ENCODE measurements around the gene HIF1A.
"Not testable (repeated sequence)": the region's sequence is repeated elsewhere in the genome, so short reads cannot be mapped to it uniquely, and the experiment has no call there.

HIF1A gene

GRCh38 chr14:61656341-61656740 lies 39.0 kb upstream of the HIF1A start:
- H3K27me3 ChIP-seq (ENCODE audit: control insufficient read depth, insufficient read depth, low read length), result no peaks in the 10 kb centered on the region
- no peaks in the 10 kb centered on the region for H3K4me1 ChIP-seq (ENCODE audit: control insufficient read depth, insufficient read depth, low read length)
- H3K27ac ChIP-seq (ENCODE audit: low read depth, low read length), result no peak overlapping the region
- H3K9me3 ChIP-seq (ENCODE audit: control insufficient read depth, insufficient read depth, low read length), result no peaks in the 10 kb centered on the region
- no peak overlapping the region for H3K4me3 ChIP-seq (ENCODE audit: low read depth, low read length)
- H3K36me3 ChIP-seq (ENCODE audit: control insufficient read depth, insufficient read depth, low read length), result no peaks in the 10 kb centered on the region
- H3K9ac ChIP-seq (ENCODE audit: low read depth, low read length), result no peak overlapping the region

GRCh38 chr14:61658111-61658510 lies 37.2 kb upstream of the HIF1A start:
- H3K4me3 ChIP-seq (ENCODE audit: low read depth, low read length); H3K36me3 ChIP-seq (ENCODE audit: control insufficient read depth, insufficient read depth, low read length); H3K4me1 ChIP-seq (ENCODE audit: control insufficient read depth, insufficient read depth, low read length); H3K27me3 ChIP-seq (ENCODE audit: control insufficient read depth, insufficient read depth, low read length); H3K9ac ChIP-seq (ENCODE audit: low read depth, low read length); H3K9me3 ChIP-seq (ENCODE audit: control insufficient read depth, insufficient read depth, low read length); H3K27ac ChIP-seq (ENCODE audit: low read depth, low read length): not testable (repeated sequence)

- Histone ChIP-seq H3K4me1 (ENCODE audit: control insufficient read depth, insufficient read depth, low read length) (no peaks in the 10 kb centered on the region), H3K9me3 (ENCODE audit: control insufficient read depth, insufficient read depth, low read length) (no peaks in the 10 kb centered on the region), H3K27ac (ENCODE audit: low read depth, low read length) (no peak overlapping the region), H3K9ac (ENCODE audit: low read depth, low read length) (no peak overlapping the region), H3K36me3 (ENCODE audit: control insufficient read depth, insufficient read depth, low read length) (no peaks in the 10 kb centered on the region), H3K4me3 (ENCODE audit: low read depth, low read length) (no peak overlapping the region), H3K27me3 (ENCODE audit: control insufficient read depth, insufficient read depth, low read length) (no peaks in the 10 kb centered on the region)
Measured at GRCh38 chr14:61659582-61659981, 35.7 kb upstream of the HIF1A start.

- no peaks in the 10 kb centered on the region for H3K4me1 ChIP-seq (ENCODE audit: control insufficient read depth, insufficient read depth, low read length)
- no peaks in the 10 kb centered on the region for H3K9me3 ChIP-seq (ENCODE audit: control insufficient read depth, insufficient read depth, low read length)
- H3K27ac ChIP-seq (ENCODE audit: low read depth, low read length), result no peak overlapping the region
- H3K9ac ChIP-seq (ENCODE audit: low read depth, low read length), result no peak overlapping the region
- no peaks in the 10 kb centered on the region for H3K27me3 ChIP-seq (ENCODE audit: control insufficient read depth, insufficient read depth, low read length)
- H3K4me3 ChIP-seq (ENCODE audit: low read depth, low read length), result no peak overlapping the region
- no peaks in the 10 kb centered on the region for H3K36me3 ChIP-seq (ENCODE audit: control insufficient read depth, insufficient read depth, low read length)
Measured at GRCh38 chr14:61661471-61662400, 33.6 kb upstream of the HIF1A start.

- Histone ChIP-seq H3K9me3 (ENCODE audit: control insufficient read depth, insufficient read depth, low read length) (no peaks in the 10 kb centered on the region), H3K4me1 (ENCODE audit: control insufficient read depth, insufficient read depth, low read length) (no peaks in the 10 kb centered on the region), H3K4me3 (ENCODE audit: low read depth, low read length) (no peak overlapping the region), H3K27me3 (ENCODE audit: control insufficient read depth, insufficient read depth, low read length) (no peaks in the 10 kb centered on the region), H3K27ac (ENCODE audit: low read depth, low read length) (no peak overlapping the region), H3K9ac (ENCODE audit: low read depth, low read length) (no peak overlapping the region), H3K36me3 (ENCODE audit: control insufficient read depth, insufficient read depth, low read length) (no peaks in the 10 kb centered on the region)
Measured at GRCh38 chr14:61662437-61663311, 32.6 kb upstream of the HIF1A start.

- Histone ChIP-seq H3K27ac (ENCODE audit: low read depth, low read length) (no peak overlapping the region), H3K36me3 (ENCODE audit: control insufficient read depth, insufficient read depth, low read length) (no peaks in the 10 kb centered on the region), H3K9ac (ENCODE audit: low read depth, low read length) (no peak overlapping the region), H3K27me3 (ENCODE audit: control insufficient read depth, insufficient read depth, low read length) (no peaks in the 10 kb centered on the region), H3K9me3 (ENCODE audit: control insufficient read depth, insufficient read depth, low read length) (no peaks in the 10 kb centered on the region), H3K4me1 (ENCODE audit: control insufficient read depth, insufficient read depth, low read length) (no peaks in the 10 kb centered on the region), H3K4me3 (ENCODE audit: low read depth, low read length) (no peak overlapping the region)
Measured at GRCh38 chr14:61663312-61663979, 31.9 kb upstream of the HIF1A start.

GRCh38 chr14:61668282-61668681 lies 27.0 kb upstream of the HIF1A start:
- Histone ChIP-seq H3K27ac (ENCODE audit: low read depth, low read length) (no peak overlapping the region), H3K9me3 (ENCODE audit: control insufficient read depth, insufficient read depth, low read length) (no peaks in the 10 kb centered on the region), H3K9ac (ENCODE audit: low read depth, low read length) (no peak overlapping the region), H3K36me3 (ENCODE audit: control insufficient read depth, insufficient read depth, low read length) (no peaks in the 10 kb centered on the region), H3K27me3 (ENCODE audit: control insufficient read depth, insufficient read depth, low read length) (no peaks in the 10 kb centered on the region), H3K4me3 (ENCODE audit: low read depth, low read length) (no peak overlapping the region), H3K4me1 (ENCODE audit: control insufficient read depth, insufficient read depth, low read length) (peaks cover 4% of the 10 kb centered on the region; the same call in 1 of the 2 replicates)

- H3K27ac ChIP-seq (ENCODE audit: low read depth, low read length), result no peak overlapping the region
- H3K36me3 ChIP-seq (ENCODE audit: control insufficient read depth, insufficient read depth, low read length), result no peaks in the 10 kb centered on the region
- no peak overlapping the region for H3K4me3 ChIP-seq (ENCODE audit: low read depth, low read length)
- H3K27me3 ChIP-seq (ENCODE audit: control insufficient read depth, insufficient read depth, low read length), result no peaks in the 10 kb centered on the region
- H3K4me1 ChIP-seq (ENCODE audit: control insufficient read depth, insufficient read depth, low read length), result peaks cover 9% of the 10 kb centered on the region; the same call in 1 of the 2 replicates
- H3K9ac ChIP-seq (ENCODE audit: low read depth, low read length), result no peak overlapping the region
- no peaks in the 10 kb centered on the region for H3K9me3 ChIP-seq (ENCODE audit: control insufficient read depth, insufficient read depth, low read length)
Measured at GRCh38 chr14:61670576-61670975, 24.7 kb upstream of the HIF1A start.

- Histone ChIP-seq H3K4me1 (ENCODE audit: control insufficient read depth, insufficient read depth, low read length) (peaks cover 9% of the 10 kb centered on the region; the same call in 1 of the 2 replicates), H3K36me3 (ENCODE audit: control insufficient read depth, insufficient read depth, low read length) (no peaks in the 10 kb centered on the region), H3K27me3 (ENCODE audit: control insufficient read depth, insufficient read depth, low read length) (no peaks in the 10 kb centered on the region), H3K9me3 (ENCODE audit: control insufficient read depth, insufficient read depth, low read length) (no peaks in the 10 kb centered on the region), H3K9ac (ENCODE audit: low read depth, low read length) (no peak overlapping the region), H3K27ac (ENCODE audit: low read depth, low read length) (no peak overlapping the region), H3K4me3 (ENCODE audit: low read depth, low read length) (no peak overlapping the region)
Measured at GRCh38 chr14:61671082-61671481, 24.2 kb upstream of the HIF1A start.

GRCh38 chr14:61672796-61673195 lies 22.5 kb upstream of the HIF1A start:
- no peaks in the 10 kb centered on the region for H3K36me3 ChIP-seq (ENCODE audit: control insufficient read depth, insufficient read depth, low read length)
- no peaks in the 10 kb centered on the region for H3K9me3 ChIP-seq (ENCODE audit: control insufficient read depth, insufficient read depth, low read length)
- no peaks in the 10 kb centered on the region for H3K27me3 ChIP-seq (ENCODE audit: control insufficient read depth, insufficient read depth, low read length)
- no peak overlapping the region for H3K4me3 ChIP-seq (ENCODE audit: low read depth, low read length)
- H3K27ac ChIP-seq (ENCODE audit: low read depth, low read length), result no peak overlapping the region
- H3K4me1 ChIP-seq (ENCODE audit: control insufficient read depth, insufficient read depth, low read length), result peaks cover 19% of the 10 kb centered on the region
- no peak overlapping the region for H3K9ac ChIP-seq (ENCODE audit: low read depth, low read length)
